Endothelial cell of umbilical vein (primary cell): ENCODE results near the gene SH3RF1. TPM values are rescaled to one million over a fixed set of nuclear protein-coding genes. Genes with fewer than 3 reads are reported as not detected.

Experiments
- BruUV-seq: library from RNA; stranded (reverse); fragments of 400-500 nt; replicated peaks from 2 replicates; lab custom pipeline; 2021; lab: Mats Ljungman, UMichigan
- CTCF ChIA-PET: fragments of 300-600, 350-600 bp; sonication (Branson Sonifier 250); formaldehyde crosslinking; loops from one replicate; lab custom pipeline; 2021; ENCODE audit warnings: antibody characterized with exemption, inconsistent platforms; lab: Charles Lee
- POLR2A ChIA-PET: fragments of 300-600, 350-600 bp; sonication (Branson Sonifier 250); formaldehyde crosslinking; loops from one replicate; lab custom pipeline; 2021; ENCODE audit warnings: antibody characterized with exemption, inconsistent platforms; lab: Charles Lee
- DNase-seq: peaks from one replicate; pipeline ENCODE4 v3.0.0-alpha.2; 2011; ENCODE audit warnings: low read depth, low spot score
- FAIRE-seq: peaks from 2 replicates; lab custom pipeline; 2011; peaks lifted over from hg19 to GRCh38; lab: Jason Lieb, UNC
- H2AFZ ChIP-seq: 2 replicates; pipeline ENCODE4 v1.6.0; 2012; ENCODE audit warnings: low read depth, low read length, control low read depth, inconsistent platforms
- H3K27ac ChIP-seq: 2 replicates; pipeline ENCODE4 v1.5.1; 2011; ENCODE audit warnings: low read depth, mild to moderate bottlenecking, control low read depth, low read length, moderate library complexity; ENCODE audit not compliant: insufficient read depth
- H3K27me3 ChIP-seq, 2 experiments: 2 replicates each; pipeline versions ENCODE4 v1.6.0 to v1.6.1; 2011; ENCODE audit warnings: low read length in 2 of 2, mixed read lengths in 1 of 2; ENCODE audit not compliant: control insufficient read depth in 2 of 2, insufficient read depth in 2 of 2
- H3K36me3 ChIP-seq, 2 experiments: 2 replicates in 1 of 2; 3 replicates in 1 of 2; pipeline ENCODE4 v1.5.1; 2011; ENCODE audit warnings: low read length in 2 of 2, mild to moderate bottlenecking in 1 of 2, moderate library complexity in 1 of 2; ENCODE audit not compliant: control insufficient read depth in 2 of 2, insufficient read depth in 2 of 2; ENCODE audit errors: extremely low read depth in 1 of 2
- H3K4me1 ChIP-seq: 3 replicates; pipeline ENCODE4 v1.5.1; 2011; ENCODE audit warnings: mild to moderate bottlenecking, low read length; ENCODE audit not compliant: control insufficient read depth, insufficient read depth; ENCODE audit errors: extremely low read depth
- H3K4me2 ChIP-seq: 2 replicates; pipeline ENCODE4 v1.6.1; 2011; ENCODE audit warnings: low read length, control low read depth, mixed read lengths; ENCODE audit not compliant: insufficient read depth
- H3K4me3 ChIP-seq, 3 experiments: fragments of 200-600 bp in 1 of 3; sonication (generic), shearing (Covaris generic) in 1 of 3; replicated peaks in 1 of 3; 2 replicates each; pipeline ENCODE4 v1.5.1; 2011 to 2016; ENCODE audit warnings: control low read depth in 3 of 3, low read length in 3 of 3, mild to moderate bottlenecking in 2 of 3, inconsistent platforms in 1 of 3, low read depth in 1 of 3, moderate library complexity in 1 of 3; ENCODE audit not compliant: insufficient read depth in 1 of 3
- H3K79me2 ChIP-seq: 2 replicates; pipeline ENCODE4 v1.6.0; 2012; ENCODE audit warnings: low read length, inconsistent platforms; ENCODE audit not compliant: control insufficient read depth, insufficient read depth
- H3K9ac ChIP-seq: replicated peaks from 2 replicates; pipeline ENCODE3; 2011; ENCODE audit warnings: low read length, control low read depth; ENCODE audit not compliant: insufficient read depth; ENCODE audit errors: extremely low read depth
- H3K9me1 ChIP-seq: replicated peaks from 3 replicates; pipeline ENCODE4 v1.6.0; 2011; ENCODE audit warnings: mild to moderate bottlenecking, low read length; ENCODE audit not compliant: control insufficient read depth, insufficient read depth; ENCODE audit errors: extremely low read depth
- H3K9me3 ChIP-seq: replicated peaks from 2 replicates; pipeline ENCODE4 v1.5.1; 2012; ENCODE audit warnings: low read length, inconsistent platforms; ENCODE audit not compliant: control insufficient read depth, insufficient read depth
- H4K20me1 ChIP-seq: replicated peaks from 2 replicates; pipeline ENCODE3; 2011; ENCODE audit warnings: mild to moderate bottlenecking, low read length; ENCODE audit not compliant: control insufficient read depth, insufficient read depth; ENCODE audit errors: extremely low read depth
- EZH2 ChIP-seq: IDR thresholded peaks from 2 replicates; pipeline ENCODE4 v1.6.1; 2012; ENCODE audit warnings: borderline replicate concordance, low read depth, mild to moderate bottlenecking, moderate library complexity, low read length, inconsistent platforms; ENCODE audit not compliant: severe bottlenecking
- FOS ChIP-seq: IDR thresholded peaks from 2 replicates; pipeline ENCODE4 v1.6.1; 2011; ENCODE audit warnings: mild to moderate bottlenecking, low read length, moderate library complexity, borderline replicate concordance; ENCODE audit not compliant: insufficient read depth
- GATA2 ChIP-seq: IDR thresholded peaks from 2 replicates; pipeline ENCODE4 v1.7.0; 2011; ENCODE audit warnings: low read depth, mild to moderate bottlenecking, moderate library complexity, mixed read lengths, low read length; ENCODE audit not compliant: insufficient read length, insufficient read depth
- MYC ChIP-seq: IDR thresholded peaks from one replicate; pipeline ENCODE4 v1.6.1; 2011; ENCODE audit warnings: mild to moderate bottlenecking, low read depth, low read length
- POLR2A ChIP-seq: IDR thresholded peaks from 2 replicates; pipeline ENCODE4 v1.6.1; 2012; ENCODE audit warnings: low read depth, mild to moderate bottlenecking, control low read depth, low read length
- POLR2AphosphoS5 ChIP-seq: IDR thresholded peaks from 2 replicates; pipeline ENCODE4 v1.6.1; 2012; ENCODE audit warnings: low read depth, mild to moderate bottlenecking, control low read depth, low read length, moderate library complexity; ENCODE audit not compliant: insufficient read depth
- dilution Hi-C: fragments of 300-500 bp; cut with MboI; formaldehyde crosslinking; loops from one replicate; pipeline ENCODE4 v1.15.0; 2019; ENCODE audit warnings: low sequenced_read_pairs; ENCODE audit not compliant: extremely low pct_ligation_motif_present
- intact Hi-C: fragments of 100-400 bp; cut with micrococcal nuclease; formaldehyde crosslinking; loops from one replicate; pipeline ENCODE4 v1.10.0; 2022
- polyA plus RNA-seq, 4 experiments: library from polyadenylated mRNA; depleted of rRNA in 3 of 4; stranded (reverse) in 3 of 4; unstranded in 1 of 4; fragments of >200 nt; gene quantifications; 2 replicates each; pipeline versions ENCODE4 v1.2.1 to v1.2.3, GENCODE V29; 2011 to 2012; ENCODE audit warnings: missing spikeins in 1 of 4
- total RNA-seq: library from RNA; stranded (reverse); gene quantifications from 2 replicates; pipeline ENCODE4 v1.2.3, GENCODE V29; 2021
- TF ChIP-seq, protein P1 (sequence below): IDR thresholded peaks from 2 replicates; pipeline ENCODE4 v1.6.1; 2011; ENCODE audit not compliant: insufficient read depth, insufficient read length

SH3RF1 gene
- total and polyA plus RNA-seq, 2 donors (not counting 3 experiments of a cell fraction or from before 2014, with no cell fraction given), result 16.2 to 24.9 TPM

DNA sequence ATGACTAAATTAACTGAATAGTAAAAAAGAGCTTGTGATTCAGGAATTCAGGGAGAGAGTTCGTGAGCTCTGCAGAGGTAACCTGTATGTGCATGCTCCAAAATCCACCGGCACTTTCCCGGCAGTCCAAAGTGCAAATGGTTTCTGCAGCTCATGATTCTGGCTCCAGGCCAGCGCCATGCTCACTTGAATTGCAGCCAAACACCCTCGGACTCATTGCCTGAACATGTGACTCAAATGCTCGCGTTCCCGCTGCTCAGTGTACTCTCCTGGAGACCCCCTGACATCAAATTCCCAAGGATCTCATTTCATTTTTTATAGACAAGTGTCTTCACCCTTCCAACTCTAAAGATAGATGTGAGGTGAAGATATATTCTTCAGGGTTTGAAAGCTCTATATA is 44.1 kb upstream of the SH3RF1 start:
- peak overlapping the region; percentile 44 for H2AFZ ChIP-seq
- no peak overlapping the region for H3K4me3 ChIP-seq
- ChIA-PET CTCF (interaction anchor here (0.6 to 2.8 kb wide), 11 partner anchors 14 to 315 kb away, joined by 3 to 9 read pairs (median 4); partner anchors contain the start of gene CBR4), POLR2A (interaction anchor here (1.1 kb wide), 1 partner anchor 43 kb away, joined by 3 read pairs; no protein-coding TSS in a partner anchor)
- dilution Hi-C loops, result no loop called here
- intact Hi-C loops, result loop anchor here (5.0 to 10.0 kb wide), 3 partner anchors 170 to 303 kb away; partner anchors contain the start of gene CBR4
- H3K9me1 ChIP-seq, result no peaks in the 10 kb centered on the region
- no peaks in the 10 kb centered on the region for H4K20me1 ChIP-seq
- H3K4me1 ChIP-seq, result peaks cover 13% of the 10 kb centered on the region
- no peak overlapping the region for H3K27ac ChIP-seq
- TF ChIP-seq POLR2A, result no peak
- TF ChIP-seq POLR2AphosphoS5, result peak; percentile 32
- peak; percentile 5 for TF ChIP-seq FOS
- peak; percentile 33 for TF ChIP-seq MYC
- TF ChIP-seq, protein P1, sequence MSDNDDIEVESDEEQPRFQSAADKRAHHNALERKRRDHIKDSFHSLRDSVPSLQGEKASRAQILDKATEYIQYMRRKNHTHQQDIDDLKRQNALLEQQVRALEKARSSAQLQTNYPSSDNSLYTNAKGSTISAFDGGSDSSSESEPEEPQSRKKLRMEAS, result no peak
- H3K9ac ChIP-seq, result no peak overlapping the region
- BruUV-seq, result no TSS peak
- DNase-seq (peak; percentile 88), FAIRE-seq (peak; percentile 94)
- no peaks in the 10 kb centered on the region for H3K9me3 ChIP-seq
- no peaks in the 10 kb centered on the region for H3K27me3 ChIP-seq
- peak overlapping the region; percentile 57 for H3K4me2 ChIP-seq
- H3K79me2 ChIP-seq, result no peaks in the 10 kb centered on the region
- H3K36me3 ChIP-seq, result no peaks in the 10 kb centered on the region

DNA sequence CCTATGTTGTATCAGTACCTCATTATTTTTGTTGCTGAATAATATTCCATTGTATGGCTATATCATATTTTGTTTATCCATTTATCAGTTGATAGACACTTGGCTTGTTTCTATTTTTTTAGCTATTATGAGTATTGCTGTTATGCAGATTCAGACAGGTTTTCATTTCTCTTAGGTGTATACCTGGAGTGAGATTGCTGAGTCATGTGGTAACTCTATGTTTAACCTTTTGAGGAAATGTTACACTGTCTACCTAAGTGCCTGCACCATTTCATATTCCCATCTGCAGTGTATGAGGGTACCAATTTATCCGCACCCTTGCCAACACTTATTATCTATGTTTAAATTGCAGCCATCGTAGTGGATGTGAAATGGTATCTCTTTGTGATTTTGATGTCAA is 43.0 kb upstream of the SH3RF1 start:
- H3K36me3 ChIP-seq, result no peaks in the 10 kb centered on the region
- no peak overlapping the region for H3K27ac ChIP-seq
- FAIRE-seq (no peak), DNase-seq (no peak)
- H3K9me3 ChIP-seq, result no peaks in the 10 kb centered on the region
- H3K79me2 ChIP-seq, result no peaks in the 10 kb centered on the region
- TF ChIP-seq POLR2A (no peak), EZH2 (no peak), GATA2 (no peak)
- TF ChIP-seq, protein P1, result no peak
- no peaks in the 10 kb centered on the region for H3K9me1 ChIP-seq
- no peaks in the 10 kb centered on the region for H3K27me3 ChIP-seq
- H3K4me3 ChIP-seq, result no peak overlapping the region
- no peak overlapping the region for H2AFZ ChIP-seq
- no TSS peak for BruUV-seq
- H3K9ac ChIP-seq, result no peak overlapping the region
- CTCF ChIA-PET, result interaction anchor here (1.1 to 2.8 kb wide), 2 partner anchors 172 to 303 kb away, joined by 4 to 9 read pairs; partner anchors contain the start of gene CBR4
- intact Hi-C loops, result loop anchor here (5.0 to 10.0 kb wide), 3 partner anchors 171 to 301 kb away; partner anchors contain the start of gene CBR4
- H3K4me1 ChIP-seq, result peaks cover 13% of the 10 kb centered on the region
- H3K4me2 ChIP-seq, result no peak overlapping the region
- dilution Hi-C loops, result no loop called here
- no peaks in the 10 kb centered on the region for H4K20me1 ChIP-seq
- POLR2A ChIA-PET, result no interaction called here
